ENCODE measurements around the gene PSKH1. TPM values are rescaled to one million over a fixed set of nuclear protein-coding genes. Genes with fewer than 3 reads are reported as not detected.

The PSKH1 gene
- total RNA-seq, 2 donors from 2014 or later: 21.0 to 27.3 TPM

GRCh38 chr16:67915831-67916723 lies 23.0 kb downstream of the PSKH1 start:
- ATAC-seq (no peak), DNase-seq (no peak)
- intact Hi-C loops (cut with DNase I): no loop called here

- ATAC-seq (peak; percentile 75 to 94), DNase-seq (peak; percentile 59)
- intact Hi-C loops (cut with DNase I): no loop called here
These were observed 24.2 kb downstream of the PSKH1 start for GRCh38 chr16:67917140-67917851.

GRCh38 chr16:67917852-67918236 lies 24.8 kb downstream of the PSKH1 start:
- ATAC-seq: peak; percentile 51 to 90
- DNase-seq: no peak
- intact Hi-C loops (cut with DNase I): no loop called here

GRCh38 chr16:67919622-67920221 lies 26.7 kb downstream of the PSKH1 start:
- DNase-seq (no peak), ATAC-seq (no peak)
- intact Hi-C loops (cut with DNase I): loop anchor here (5.0 to 10.0 kb wide), 2 partner anchors 87 to 245 kb away; no protein-coding TSS in a partner anchor

GRCh38 chr16:67922221-67922620 lies 29.2 kb downstream of the PSKH1 start:
- intact Hi-C loops (cut with DNase I): loop anchor here (5.0 to 10.0 kb wide), 2 partner anchors 90 to 247 kb away; no protein-coding TSS in a partner anchor
- ATAC-seq: no peak
- DNase-seq: no peak

GRCh38 chr16:67922740-67923139 lies 29.7 kb downstream of the PSKH1 start:
- ATAC-seq (no peak), DNase-seq (no peak)
- intact Hi-C loops (cut with DNase I): loop anchor here (5.0 to 10.0 kb wide), 2 partner anchors 90 to 248 kb away; no protein-coding TSS in a partner anchor

GRCh38 chr16:67923414-67924116 lies 30.5 kb downstream of the PSKH1 start:
- peak in 1 of 2 donors; percentile 43 for ATAC-seq
- intact Hi-C loops (cut with DNase I): loop anchor here (5.0 to 10.0 kb wide), 2 partner anchors 91 to 249 kb away; no protein-coding TSS in a partner anchor

GRCh38 chr16:67924140-67924906 lies 31.3 kb downstream of the PSKH1 start:
- DNase-seq (no peak), ATAC-seq (peak in 1 of 2 donors; percentile 27)
- intact Hi-C loops (cut with DNase I): loop anchor here (5.0 to 10.0 kb wide), 2 partner anchors 92 to 250 kb away; no protein-coding TSS in a partner anchor

More at GRCh38 chr16:67923414-67924116, 30.5 kb downstream of the PSKH1 start:
- no peak for DNase-seq

- intact Hi-C loops (cut with DNase I): loop anchor here (5.0 to 10.0 kb wide), 3 partner anchors 44 to 251 kb away; partner anchors contain the start of gene NRN1L (in 2 of the 2)
- ATAC-seq (no peak), DNase-seq (no peak)
These were observed 33.2 kb downstream of the PSKH1 start for GRCh38 chr16:67926181-67926750.

- intact Hi-C loops (cut with DNase I): loop anchor here (5.0 to 10.0 kb wide), 3 partner anchors 45 to 253 kb away; partner anchors contain the start of gene NRN1L (in 2 of the 2)
- no peak for DNase-seq
- no peak for ATAC-seq
These were observed 34.3 kb downstream of the PSKH1 start for GRCh38 chr16:67927131-67927941.

- ATAC-seq (no peak), DNase-seq (no peak)
- intact Hi-C loops (cut with DNase I): loop anchor here (2.0 to 10.0 kb wide), 4 partner anchors 46 to 253 kb away; partner anchors contain the start of gene NRN1L (in 2 of the 2)
These were observed 35.1 kb downstream of the PSKH1 start for GRCh38 chr16:67928147-67928546.

GRCh38 chr16:67928561-67929364 lies 35.7 kb downstream of the PSKH1 start:
- ATAC-seq (peak; percentile 63 to 68), DNase-seq (peak; percentile 69)
- intact Hi-C loops (cut with DNase I): loop anchor here (2.0 to 10.0 kb wide), 4 partner anchors 46 to 254 kb away; partner anchors contain the start of gene NRN1L (in 2 of the 2)

GRCh38 chr16:67930191-67930590 lies 37.1 kb downstream of the PSKH1 start:
- DNase-seq: no peak
- no peak for ATAC-seq
- intact Hi-C loops (cut with DNase I): no loop called here

GRCh38 chr16:67930678-67931211 lies 37.7 kb downstream of the PSKH1 start:
- intact Hi-C loops (cut with DNase I): no loop called here
- ATAC-seq: no peak
- no peak for DNase-seq

- DNase-seq (no peak), ATAC-seq (no peak)
- intact Hi-C loops (cut with DNase I): no loop called here
These were observed 38.8 kb downstream of the PSKH1 start, which contains the start of gene CTRL for GRCh38 chr16:67931712-67932461. CTRL (minus strand) TSS chr16:67931862; CDS start chr16:67931852, 10 bp downstream.

All from left cardiac atrium (tissue), 4 donors.